GM13977 (cell line): Measurements from ENCODE around the gene PNMT.

Experiments used
- DNase-seq: peaks from one replicate; pipeline ENCODE4 v3.0.0; 2012; ENCODE audit warnings: low spot score
- CTCF ChIP-seq: IDR thresholded peaks from 2 replicates; pipeline ENCODE4 v1.5.1; 2012; ENCODE audit warnings: mild to moderate bottlenecking, control low read depth; ENCODE audit not compliant: insufficient read depth; ENCODE audit errors: extremely low read depth, missing control alignments
- in situ Hi-C: fragments of 300-500 bp; cut with MboI; formaldehyde crosslinking; loops from one replicate; pipeline ENCODE4 v1.12.0; 2022; ENCODE audit warnings: low sequenced_read_pairs, low pct_unique_long_range_greater_than_20kb, mixed read lengths, inconsistent platforms; ENCODE audit not compliant: unreplicated experiment

PNMT gene

GRCh38 chr17:39664581-39665561, 3.4 kb upstream of the PNMT start, which contains the start of gene TCAP:
Gene TCAP (plus strand): TSS chr17:39665349. CDS start chr17:39665360, 11 bp downstream.
- no peak for DNase-seq
- no peak for TF ChIP-seq CTCF
- in situ Hi-C loops = no loop called here

- TF ChIP-seq CTCF = no peak
- DNase-seq = no peak
- in situ Hi-C loops = no loop called here
These were observed 2.5 kb upstream of the PNMT start for GRCh38 chr17:39665642-39666224.

GRCh38 chr17:39666231-39666600, 2.0 kb upstream of the PNMT start:
- in situ Hi-C loops = no loop called here
- no peak for DNase-seq
- TF ChIP-seq CTCF = no peak

GRCh38 chr17:39666601-39667261, 1.5 kb upstream of the PNMT start:
- TF ChIP-seq CTCF = no peak
- in situ Hi-C loops = no loop called here
- DNase-seq = no peak

GRCh38 chr17:39667262-39667944, 850 bp upstream of the PNMT start:
- in situ Hi-C loops = no loop called here
- TF ChIP-seq CTCF = no peak
- no peak for DNase-seq
